Measurements from ENCODE around the gene PRR11.

- TF ChIP-seq, protein P1, sequence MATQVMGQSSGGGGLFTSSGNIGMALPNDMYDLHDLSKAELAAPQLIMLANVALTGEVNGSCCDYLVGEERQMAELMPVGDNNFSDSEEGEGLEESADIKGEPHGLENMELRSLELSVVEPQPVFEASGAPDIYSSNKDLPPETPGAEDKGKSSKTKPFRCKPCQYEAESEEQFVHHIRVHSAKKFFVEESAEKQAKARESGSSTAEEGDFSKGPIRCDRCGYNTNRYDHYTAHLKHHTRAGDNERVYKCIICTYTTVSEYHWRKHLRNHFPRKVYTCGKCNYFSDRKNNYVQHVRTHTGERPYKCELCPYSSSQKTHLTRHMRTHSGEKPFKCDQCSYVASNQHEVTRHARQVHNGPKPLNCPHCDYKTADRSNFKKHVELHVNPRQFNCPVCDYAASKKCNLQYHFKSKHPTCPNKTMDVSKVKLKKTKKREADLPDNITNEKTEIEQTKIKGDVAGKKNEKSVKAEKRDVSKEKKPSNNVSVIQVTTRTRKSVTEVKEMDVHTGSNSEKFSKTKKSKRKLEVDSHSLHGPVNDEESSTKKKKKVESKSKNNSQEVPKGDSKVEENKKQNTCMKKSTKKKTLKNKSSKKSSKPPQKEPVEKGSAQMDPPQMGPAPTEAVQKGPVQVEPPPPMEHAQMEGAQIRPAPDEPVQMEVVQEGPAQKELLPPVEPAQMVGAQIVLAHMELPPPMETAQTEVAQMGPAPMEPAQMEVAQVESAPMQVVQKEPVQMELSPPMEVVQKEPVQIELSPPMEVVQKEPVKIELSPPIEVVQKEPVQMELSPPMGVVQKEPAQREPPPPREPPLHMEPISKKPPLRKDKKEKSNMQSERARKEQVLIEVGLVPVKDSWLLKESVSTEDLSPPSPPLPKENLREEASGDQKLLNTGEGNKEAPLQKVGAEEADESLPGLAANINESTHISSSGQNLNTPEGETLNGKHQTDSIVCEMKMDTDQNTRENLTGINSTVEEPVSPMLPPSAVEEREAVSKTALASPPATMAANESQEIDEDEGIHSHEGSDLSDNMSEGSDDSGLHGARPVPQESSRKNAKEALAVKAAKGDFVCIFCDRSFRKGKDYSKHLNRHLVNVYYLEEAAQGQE (IDR thresholded peaks at IDR 0.05; ENCODE audit: low read depth) = no peak
- TF ChIP-seq POLR2A (IDR thresholded peaks at IDR 0.05; ENCODE audit: borderline replicate concordance, extremely low read depth, insufficient read depth, insufficient read length) (no peak), CTCF (IDR thresholded peaks at IDR 0.05 in 2 of 3, conservative IDR thresholded peaks at IDR 0.05 in 1 of 3; ENCODE audit: borderline replicate concordance in 1 of 3, insufficient read depth in 1 of 3, low read depth in 2 of 3, low read length in 2 of 3) (no peak), EZH2phosphoT487 (IDR thresholded peaks at IDR 0.05; ENCODE audit: borderline replicate concordance) (no peak), ZNF274 (IDR thresholded peaks at IDR 0.05; ENCODE audit: low read depth, low read length) (no peak), TCF7L2 (IDR thresholded peaks at IDR 0.05; ENCODE audit: borderline replicate concordance, extremely low read depth, insufficient read depth, insufficient read length) (no peak), POLR2AphosphoS5 (IDR thresholded peaks at IDR 0.05; ENCODE audit: low read depth, low read length) (no peak), EZH2 (IDR thresholded peaks at IDR 0.05) (no peak), YY1 (IDR thresholded peaks at IDR 0.05; ENCODE audit: extremely low read depth, insufficient replicate concordance, low read depth, low read length) (no peak), ELF1 (IDR thresholded peaks at IDR 0.05; ENCODE audit: borderline replicate concordance, low read depth) (no peak), CEBPB (IDR thresholded peaks at IDR 0.05; ENCODE audit: low read depth) (no peak), SIN3A (IDR thresholded peaks at IDR 0.05; ENCODE audit: low read depth) (no peak)
- TF ChIP-seq, protein P2, sequence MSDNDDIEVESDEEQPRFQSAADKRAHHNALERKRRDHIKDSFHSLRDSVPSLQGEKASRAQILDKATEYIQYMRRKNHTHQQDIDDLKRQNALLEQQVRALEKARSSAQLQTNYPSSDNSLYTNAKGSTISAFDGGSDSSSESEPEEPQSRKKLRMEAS (IDR thresholded peaks at IDR 0.05) = no peak
Observed at GRCh38 chr17:59223813-59224212, 68.3 kb downstream of the PRR11 start.
